ENCODE data around the gene THOP1. TPM values are rescaled to one million over a fixed set of nuclear protein-coding genes. Genes with fewer than 3 reads are reported as not detected.

Gene THOP1
- total and polyA plus RNA-seq, 10 of the 15 experiments (the other 5 are each of a cell fraction or from before 2014, with no cell fraction given) = 1.9 to 270 (median 169) TPM

GRCh38 chr19:2846180-2846894, 61.0 kb downstream of the THOP1 start:
- peaks cover 0 to 2% of the 10 kb centered on the region in 2 experiments; a peak in 1 of 4 replicates for H3K36me3 ChIP-seq (ENCODE audit: control insufficient read depth in 2 of 2, insufficient read depth in 2 of 2, low read length in 1 of 2)
- FAIRE-seq (no peak), DNase-seq (ENCODE audit: low read depth, low spot score) (no peak), ATAC-seq (no peak)
- WGBS (ENCODE audit: insufficient coverage, insufficient replicate concordance, low lambda C conversion rate, missing lambda C conversion rate) = 88% methylated on average over 13 of the region's 13 CpGs
- intact Hi-C loops (cut with micrococcal nuclease; ENCODE audit: unreplicated experiment) (no loop called here), in situ Hi-C loops (cut with MboI) (no loop called here)
- no peak overlapping the region for H3K9ac ChIP-seq (ENCODE audit: control insufficient read depth, insufficient read depth, low read length)
- H3K4me1 ChIP-seq (ENCODE audit: control insufficient read depth, insufficient read depth, low read length) = peaks cover 3% of the 10 kb centered on the region; the same call in 1 of the 2 replicates
- H2AFZ ChIP-seq (ENCODE audit: control insufficient read depth, low read depth, low read length) = no peak overlapping the region
- no peak overlapping the region for H3K27ac ChIP-seq (ENCODE audit: control insufficient read depth, insufficient read depth)
- no peak overlapping the region for H3K4me3 ChIP-seq
- RAD21 ChIA-PET (ENCODE audit: unreplicated experiment) = no interaction called here
- H3K4me2 ChIP-seq (ENCODE audit: control insufficient read depth, insufficient read depth) = no peak overlapping the region
- no peaks in the 10 kb centered on the region for H4K20me1 ChIP-seq (ENCODE audit: control insufficient read depth, insufficient read depth)
- H3K27me3 ChIP-seq (replicated peaks in 1 of 2; ENCODE audit: control insufficient read depth in 2 of 2, insufficient read depth in 2 of 2, low read length in 1 of 2) = no peaks in the 10 kb centered on the region
- BruUV-seq (replicated peaks) = no TSS peak
- peaks cover 16% of the 10 kb centered on the region for H3K9me3 ChIP-seq (replicated peaks; ENCODE audit: control insufficient read depth, insufficient read depth, low read length)
- SMC1A ChIA-PET (ENCODE audit: uncharacterized antibody, unreplicated experiment) = no interaction called here
- CTCF ChIA-PET = no interaction called here
- peaks cover 2% of the 10 kb centered on the region for H3K79me2 ChIP-seq (ENCODE audit: control insufficient read depth, insufficient read depth, low read length)
- POLR2A ChIA-PET = no interaction called here
- TF ChIP-seq MLLT1 (IDR thresholded peaks at IDR 0.05) = no peak
- no peak for TF ChIP-seq BACH1 (IDR thresholded peaks at IDR 0.05; ENCODE audit: borderline replicate concordance)
- no peak for TF ChIP-seq BCL3 (IDR thresholded peaks at IDR 0.05; ENCODE audit: borderline replicate concordance, insufficient read depth, low read depth, low read length, poor library complexity, severe bottlenecking)
- TF ChIP-seq ZNF687 (IDR thresholded peaks at IDR 0.05) = no peak
- TF ChIP-seq ATF2 (IDR thresholded peaks at IDR 0.05; ENCODE audit: low read length) = no peak
- no peak for TF ChIP-seq ZBTB33 (IDR thresholded peaks at IDR 0.05)
- TF ChIP-seq CHD2 (IDR thresholded peaks at IDR 0.05; ENCODE audit: borderline replicate concordance, low read depth, low read length) = no peak
- no peak for TF ChIP-seq FOS (IDR thresholded peaks at IDR 0.05; ENCODE audit: borderline replicate concordance, extremely low read depth, insufficient read length)
- no peak for TF ChIP-seq CEBPB (IDR thresholded peaks at IDR 0.05; ENCODE audit: borderline replicate concordance in 1 of 2, low read depth in 2 of 2, low read length in 2 of 2)
- TF ChIP-seq MTA3 (IDR thresholded peaks at IDR 0.05; ENCODE audit: borderline replicate concordance, low read length) = no peak
- no peak for TF ChIP-seq KLF5 (IDR thresholded peaks at IDR 0.05; ENCODE audit: partially characterized antibody)

Data from GM12878 (cell line).